GM19438 (cell line): ENCODE results near the gene CIROP.

Experiments
- ATAC-seq: cut with Tn5 transposase; IDR thresholded peaks from one replicate; pipeline ENCODE4 v1.9.1; 2021; ENCODE audit warnings: low read depth; ENCODE audit not compliant: unreplicated experiment

Gene CIROP

GRCh38 chr14:23104591-23105347 lies at the start of gene CIROP:
Gene CIROP, minus strand, starts transcription at chr14:23104989. Its CDS starts 69 bp downstream, at chr14:23104920.
- ATAC-seq: no peak

- no peak for ATAC-seq
Observed at GRCh38 chr14:23153851-23154796, 49.3 kb upstream of the CIROP start.

GRCh38 chr14:23151342-23151741 lies 46.6 kb upstream of the CIROP start:
- ATAC-seq: no peak

- no peak for ATAC-seq
Observed at GRCh38 chr14:23149745-23150144, 45.0 kb upstream of the CIROP start.

- ATAC-seq: no peak
Observed at GRCh38 chr14:23148591-23149249, 43.9 kb upstream of the CIROP start.

- ATAC-seq: no peak
Observed at GRCh38 chr14:23147676-23148075, 42.9 kb upstream of the CIROP start.

GRCh38 chr14:23146980-23147379 lies 42.2 kb upstream of the CIROP start:
- ATAC-seq: no peak

GRCh38 chr14:23146351-23146910 lies 41.6 kb upstream of the CIROP start:
- ATAC-seq: no peak

GRCh38 chr14:23145794-23146350 lies 41.1 kb upstream of the CIROP start:
- ATAC-seq: no peak

GRCh38 chr14:23143911-23144310 lies 39.1 kb upstream of the CIROP start:
- no peak for ATAC-seq

GRCh38 chr14:23142826-23143225 lies 38.0 kb upstream of the CIROP start:
- no peak for ATAC-seq

GRCh38 chr14:23141706-23142444 lies 37.1 kb upstream of the CIROP start:
- no peak for ATAC-seq

GRCh38 chr14:23140371-23140770 lies 35.6 kb upstream of the CIROP start:
- no peak for ATAC-seq

GRCh38 chr14:23139874-23140273 lies 35.1 kb upstream of the CIROP start:
- no peak for ATAC-seq

- no peak for ATAC-seq
Observed at GRCh38 chr14:23137813-23138535, 33.2 kb upstream of the CIROP start.

- ATAC-seq: no peak
Observed at GRCh38 chr14:23137192-23137812, 32.5 kb upstream of the CIROP start.

- no peak for ATAC-seq
Observed at GRCh38 chr14:23136566-23137133, 31.9 kb upstream of the CIROP start.

- no peak for ATAC-seq
Observed at GRCh38 chr14:23132970-23133369, 28.2 kb upstream of the CIROP start.
